ENCODE data around the gene IGSF21.

DNA sequence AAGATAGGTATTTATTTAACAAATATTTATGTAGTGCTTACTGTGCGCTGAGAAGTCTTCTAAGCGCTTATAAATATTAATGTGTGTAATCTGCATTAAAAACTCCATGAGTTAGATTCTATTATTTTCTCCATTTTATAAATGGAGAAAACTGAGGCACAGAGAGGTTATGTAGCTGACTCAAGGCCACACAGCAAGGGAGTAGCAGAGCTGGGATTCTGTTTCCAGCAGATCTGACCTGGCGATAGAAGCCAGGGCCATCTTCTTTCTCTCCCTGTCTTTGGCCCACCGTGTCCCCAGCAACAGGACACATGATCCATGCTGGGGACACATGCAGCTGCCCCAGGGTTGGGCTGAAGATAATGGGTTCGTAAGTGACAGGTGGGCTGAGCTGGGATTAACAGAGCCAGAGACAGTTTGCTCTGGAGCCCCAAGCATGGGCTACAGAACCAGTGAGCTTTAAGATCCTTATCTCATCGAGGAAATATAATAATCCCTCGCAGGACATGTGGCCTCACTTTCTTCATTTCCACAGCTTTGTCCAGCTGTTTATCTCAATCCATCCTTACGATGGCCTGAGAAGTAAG lies 30.3 kb downstream of the IGSF21 start:
- TF ChIP-seq POLR2AphosphoS5 (IDR thresholded peaks at IDR 0.05; ENCODE audit: insufficient read depth, low read depth, low read length): no peak
- TF ChIP-seq, protein P1, sequence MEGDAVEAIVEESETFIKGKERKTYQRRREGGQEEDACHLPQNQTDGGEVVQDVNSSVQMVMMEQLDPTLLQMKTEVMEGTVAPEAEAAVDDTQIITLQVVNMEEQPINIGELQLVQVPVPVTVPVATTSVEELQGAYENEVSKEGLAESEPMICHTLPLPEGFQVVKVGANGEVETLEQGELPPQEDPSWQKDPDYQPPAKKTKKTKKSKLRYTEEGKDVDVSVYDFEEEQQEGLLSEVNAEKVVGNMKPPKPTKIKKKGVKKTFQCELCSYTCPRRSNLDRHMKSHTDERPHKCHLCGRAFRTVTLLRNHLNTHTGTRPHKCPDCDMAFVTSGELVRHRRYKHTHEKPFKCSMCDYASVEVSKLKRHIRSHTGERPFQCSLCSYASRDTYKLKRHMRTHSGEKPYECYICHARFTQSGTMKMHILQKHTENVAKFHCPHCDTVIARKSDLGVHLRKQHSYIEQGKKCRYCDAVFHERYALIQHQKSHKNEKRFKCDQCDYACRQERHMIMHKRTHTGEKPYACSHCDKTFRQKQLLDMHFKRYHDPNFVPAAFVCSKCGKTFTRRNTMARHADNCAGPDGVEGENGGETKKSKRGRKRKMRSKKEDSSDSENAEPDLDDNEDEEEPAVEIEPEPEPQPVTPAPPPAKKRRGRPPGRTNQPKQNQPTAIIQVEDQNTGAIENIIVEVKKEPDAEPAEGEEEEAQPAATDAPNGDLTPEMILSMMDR (IDR thresholded peaks at IDR 0.05; ENCODE audit: extremely low read depth in 1 of 2, insufficient read depth in 1 of 2, low read depth in 1 of 2, low read length in 2 of 2): no peak
- TF ChIP-seq POLR2A (IDR thresholded peaks at IDR 0.05; ENCODE audit: low read depth, low read length): no peak
